ENCODE data around the gene CYP2R1. TPM values are rescaled to one million over a fixed set of nuclear protein-coding genes. Genes with fewer than 3 reads are reported as not detected.

The CYP2R1 gene
- total and polyA plus RNA-seq, 2 experiments from 2014 or later: 11.8 to 16.4 TPM

GRCh38 chr11:14860511-14860910 is 31.5 kb downstream of the CYP2R1 start:
- no peaks in the 10 kb centered on the region for H3K9me2 ChIP-seq (ENCODE audit: insufficient read depth)
- Mint-ChIP-seq H3K4me1 (no peaks in the 10 kb centered on the region), H3K27ac (no peak overlapping the region), H3K36me3 (ENCODE audit: low read depth) (peaks cover 12% of the 10 kb centered on the region; the same call in 2 of the 3 replicates), H3K4me3 (no peak overlapping the region), H3K27me3 (ENCODE audit: insufficient read depth, low read depth, poor library complexity) (no peaks in the 10 kb centered on the region), H3K9me3 (no peaks in the 10 kb centered on the region)
- H3K4me1 ChIP-seq (ENCODE audit: insufficient read depth): peaks cover 6% of the 10 kb centered on the region; the same call in 1 of the 2 replicates
- H3K27me3 ChIP-seq (ENCODE audit: insufficient read depth): no peaks in the 10 kb centered on the region
- H3K4me3 ChIP-seq: no peak overlapping the region
- H3K36me3 ChIP-seq (ENCODE audit: insufficient read depth): no peaks in the 10 kb centered on the region
- H3K79me2 ChIP-seq (replicated peaks; ENCODE audit: insufficient read depth): no peaks in the 10 kb centered on the region
- DNase-seq (ENCODE audit: low spot score) (no peak), ATAC-seq (no peak)
- H2AFZ ChIP-seq: no peak overlapping the region
- no peaks in the 10 kb centered on the region for H3F3A ChIP-seq (replicated peaks; ENCODE audit: low read depth)
- no peak overlapping the region for H3K27ac ChIP-seq (ENCODE audit: low read depth)
- H3K4me2 ChIP-seq: no peak overlapping the region
- TF ChIP-seq NANOG (IDR thresholded peaks at IDR 0.05; ENCODE audit: borderline replicate concordance) (no peak), ZNF462 (CRISPR knock-in tag; IDR thresholded peaks at IDR 0.05) (no peak), ZNF331 (CRISPR knock-in tag; IDR thresholded peaks at IDR 0.05; ENCODE audit: low read depth) (no peak), REST (IDR thresholded peaks at IDR 0.05; ENCODE audit: unreplicated experiment) (no peak), CTCF (conservative IDR thresholded peaks at IDR 0.05; ENCODE audit: low read depth in 2 of 2) (no peak), POLR2AphosphoS5 (IDR thresholded peaks at IDR 0.05; ENCODE audit: low read depth) (no peak), STAT1 (IDR thresholded peaks at IDR 0.05; ENCODE audit: unreplicated experiment) (no peak), EZH2 (IDR thresholded peaks at IDR 0.05; ENCODE audit: low read depth, unreplicated experiment) (no peak), ETS1 (IDR thresholded peaks at IDR 0.05) (no peak), JUNB (IDR thresholded peaks at IDR 0.05; ENCODE audit: unreplicated experiment) (no peak), ZNF114 (CRISPR knock-in tag; IDR thresholded peaks at IDR 0.05) (no peak), CREB1 (CRISPR knock-in tag; IDR thresholded peaks at IDR 0.05; ENCODE audit: low read depth) (no peak), EZH2phosphoT487 (IDR thresholded peaks at IDR 0.05; ENCODE audit: unreplicated experiment) (no peak)
- no peaks in the 10 kb centered on the region for H4K20me1 ChIP-seq (replicated peaks; ENCODE audit: insufficient read depth)
